ENCODE data around the gene ZKSCAN3.

DNA sequence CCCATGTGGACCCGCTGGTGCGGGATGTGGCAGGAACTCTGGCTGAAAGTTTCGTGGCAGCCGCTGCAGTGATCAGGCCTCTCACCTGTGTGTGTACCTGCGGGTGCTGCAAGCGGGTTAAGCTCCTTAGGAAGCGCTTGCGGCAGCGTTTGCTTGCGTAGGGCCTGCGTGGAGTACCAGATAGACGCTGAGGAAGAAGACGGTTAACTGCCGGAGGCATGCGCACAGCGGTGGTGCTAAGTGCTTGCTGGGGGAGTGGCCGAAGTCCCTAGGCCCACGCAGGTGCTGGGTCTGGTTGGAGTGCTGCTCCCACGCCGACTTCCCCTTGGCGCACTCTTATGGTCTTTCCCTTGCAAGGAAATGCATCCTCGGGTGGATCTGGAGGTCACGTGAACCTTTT is 36.8 kb upstream of the ZKSCAN3 start:
- TF ChIP-seq, protein P1, sequence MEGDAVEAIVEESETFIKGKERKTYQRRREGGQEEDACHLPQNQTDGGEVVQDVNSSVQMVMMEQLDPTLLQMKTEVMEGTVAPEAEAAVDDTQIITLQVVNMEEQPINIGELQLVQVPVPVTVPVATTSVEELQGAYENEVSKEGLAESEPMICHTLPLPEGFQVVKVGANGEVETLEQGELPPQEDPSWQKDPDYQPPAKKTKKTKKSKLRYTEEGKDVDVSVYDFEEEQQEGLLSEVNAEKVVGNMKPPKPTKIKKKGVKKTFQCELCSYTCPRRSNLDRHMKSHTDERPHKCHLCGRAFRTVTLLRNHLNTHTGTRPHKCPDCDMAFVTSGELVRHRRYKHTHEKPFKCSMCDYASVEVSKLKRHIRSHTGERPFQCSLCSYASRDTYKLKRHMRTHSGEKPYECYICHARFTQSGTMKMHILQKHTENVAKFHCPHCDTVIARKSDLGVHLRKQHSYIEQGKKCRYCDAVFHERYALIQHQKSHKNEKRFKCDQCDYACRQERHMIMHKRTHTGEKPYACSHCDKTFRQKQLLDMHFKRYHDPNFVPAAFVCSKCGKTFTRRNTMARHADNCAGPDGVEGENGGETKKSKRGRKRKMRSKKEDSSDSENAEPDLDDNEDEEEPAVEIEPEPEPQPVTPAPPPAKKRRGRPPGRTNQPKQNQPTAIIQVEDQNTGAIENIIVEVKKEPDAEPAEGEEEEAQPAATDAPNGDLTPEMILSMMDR (IDR thresholded peaks at IDR 0.05): no peak
- no peak for TF ChIP-seq POLR2A (IDR thresholded peaks at IDR 0.05)
